GM18498 (cell line): ENCODE data around the gene NCOA3.

ENCODE experiments used
- ATAC-seq: cut with Tn5 transposase; IDR thresholded peaks from one replicate; pipeline ENCODE4 v1.9.1; 2021; ENCODE audit warnings: mild to moderate bottlenecking, moderate library complexity; ENCODE audit not compliant: unreplicated experiment

NCOA3 gene

DNA sequence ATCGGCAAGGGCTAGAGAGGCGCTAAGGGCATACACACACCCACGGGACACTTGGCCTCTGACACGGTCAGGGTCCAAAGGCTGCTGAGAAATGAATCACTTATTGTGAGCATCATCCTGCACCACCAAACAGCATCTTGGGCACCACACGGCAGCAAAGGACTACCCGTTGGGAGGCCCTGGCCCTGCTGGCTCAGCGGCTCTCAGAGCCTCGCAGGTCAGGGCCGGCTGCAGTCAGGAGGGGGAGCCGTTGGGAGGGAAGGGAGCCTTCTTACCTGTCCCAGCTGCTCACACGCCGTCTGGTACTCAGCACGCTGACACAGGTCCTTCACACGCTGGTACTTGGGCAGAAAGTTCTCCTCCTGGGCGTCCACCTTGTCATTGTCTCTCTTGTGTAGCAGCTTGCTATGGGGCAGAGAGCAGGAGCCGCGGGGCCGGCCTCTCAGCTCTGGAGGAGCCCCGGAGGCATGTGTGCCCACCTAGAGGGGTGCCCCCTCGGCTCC, 174.6 kb downstream of the NCOA3 start:
- ATAC-seq, result no peak

DNA sequence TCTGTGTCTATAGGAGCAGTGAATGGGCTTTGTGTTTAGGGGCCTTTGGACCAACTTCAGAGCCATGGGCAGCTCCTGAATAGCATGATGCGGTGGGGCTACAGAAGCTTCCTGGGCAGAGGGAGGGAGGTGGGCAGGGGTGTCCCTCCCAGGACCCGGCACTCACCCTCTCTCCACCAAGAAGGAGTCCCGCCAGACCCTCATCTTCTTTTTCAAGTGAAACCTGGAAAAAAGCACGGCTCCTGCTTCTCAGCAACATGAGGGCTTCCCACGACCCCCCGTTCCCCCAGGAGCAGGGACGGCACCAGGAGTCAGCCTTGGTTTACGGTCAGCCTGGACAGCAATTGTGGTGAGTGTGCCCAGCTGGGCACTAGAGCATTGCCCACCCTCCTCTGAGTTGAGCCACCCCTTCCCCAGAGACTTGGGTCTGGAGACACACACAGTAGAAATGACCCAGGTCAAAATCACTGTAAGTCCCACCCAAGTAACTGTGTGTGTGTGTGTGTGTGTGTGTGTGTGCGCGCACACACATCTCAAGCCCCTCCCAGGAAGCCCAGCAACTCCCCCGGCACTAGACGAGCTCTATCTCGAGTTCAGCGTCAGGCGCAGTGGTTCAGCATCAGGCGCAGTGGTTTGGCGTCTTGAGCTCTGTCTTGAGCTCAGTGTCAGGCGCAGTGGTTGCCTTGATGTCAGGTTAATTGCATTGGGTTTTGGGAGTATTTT, 175.4 kb downstream of the NCOA3 start:
- ATAC-seq, result no peak

DNA sequence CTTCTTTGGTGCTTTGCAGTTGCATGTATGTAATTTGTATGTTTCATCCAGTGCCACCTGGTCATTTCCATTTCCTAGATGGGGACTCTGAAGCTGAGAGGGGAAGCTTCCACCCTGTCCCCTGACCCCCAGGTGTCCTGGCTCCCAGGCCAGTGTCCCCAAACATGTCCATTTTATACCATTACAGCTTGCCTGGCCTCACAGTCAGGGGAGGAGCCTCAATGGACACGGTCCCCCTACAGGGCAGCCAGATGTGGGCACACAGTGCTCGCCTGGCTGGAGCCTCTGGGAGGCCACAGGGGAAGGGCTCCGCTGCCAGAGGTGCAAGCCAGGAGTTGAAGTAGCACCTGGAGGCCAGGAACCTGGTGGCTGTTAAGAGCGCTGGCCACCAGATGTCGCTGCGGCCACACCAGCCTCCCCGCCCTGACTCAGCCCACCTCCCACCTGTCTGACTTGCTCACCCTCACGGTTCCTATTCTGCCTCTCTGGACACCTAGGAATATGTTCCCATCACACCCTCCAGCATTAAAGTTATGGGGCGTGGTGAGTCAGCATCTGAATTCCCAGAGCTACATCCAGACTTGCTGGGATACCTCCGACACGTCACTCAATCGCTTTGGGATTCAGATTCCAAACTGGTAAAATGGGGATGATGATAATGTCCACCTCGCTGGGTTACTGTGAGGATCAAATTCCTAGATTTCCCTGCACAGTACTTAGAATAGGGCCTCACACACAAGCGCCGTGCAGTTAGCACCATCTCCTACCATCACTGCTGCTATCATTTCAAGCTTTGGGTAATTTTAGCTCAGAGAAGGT, 176.2 kb downstream of the NCOA3 start:
- ATAC-seq, result no peak

GRCh38 chr20:47678536-47678935, 176.8 kb downstream of the NCOA3 start:
- ATAC-seq, result no peak

DNA sequence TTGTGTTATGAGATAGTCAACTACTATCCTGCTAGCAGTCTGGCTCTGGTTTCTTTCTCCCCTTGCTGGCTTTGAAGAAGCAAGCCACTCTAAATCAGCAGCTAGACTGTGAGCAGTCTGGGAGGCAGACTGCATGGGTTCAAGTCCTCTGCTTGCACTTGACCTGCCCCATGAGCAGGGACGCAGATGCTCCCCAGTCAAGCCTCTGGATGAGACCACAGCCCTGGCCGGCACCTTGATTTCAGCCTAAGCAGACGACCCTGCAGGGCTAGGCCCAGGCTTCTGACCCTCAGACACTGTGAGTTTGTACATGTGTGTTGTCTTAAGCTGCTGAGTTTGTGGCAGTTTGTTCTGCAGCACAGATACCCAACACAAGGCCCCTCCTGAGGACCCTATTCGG, 177.8 kb downstream of the NCOA3 start:
- no peak for ATAC-seq

DNA sequence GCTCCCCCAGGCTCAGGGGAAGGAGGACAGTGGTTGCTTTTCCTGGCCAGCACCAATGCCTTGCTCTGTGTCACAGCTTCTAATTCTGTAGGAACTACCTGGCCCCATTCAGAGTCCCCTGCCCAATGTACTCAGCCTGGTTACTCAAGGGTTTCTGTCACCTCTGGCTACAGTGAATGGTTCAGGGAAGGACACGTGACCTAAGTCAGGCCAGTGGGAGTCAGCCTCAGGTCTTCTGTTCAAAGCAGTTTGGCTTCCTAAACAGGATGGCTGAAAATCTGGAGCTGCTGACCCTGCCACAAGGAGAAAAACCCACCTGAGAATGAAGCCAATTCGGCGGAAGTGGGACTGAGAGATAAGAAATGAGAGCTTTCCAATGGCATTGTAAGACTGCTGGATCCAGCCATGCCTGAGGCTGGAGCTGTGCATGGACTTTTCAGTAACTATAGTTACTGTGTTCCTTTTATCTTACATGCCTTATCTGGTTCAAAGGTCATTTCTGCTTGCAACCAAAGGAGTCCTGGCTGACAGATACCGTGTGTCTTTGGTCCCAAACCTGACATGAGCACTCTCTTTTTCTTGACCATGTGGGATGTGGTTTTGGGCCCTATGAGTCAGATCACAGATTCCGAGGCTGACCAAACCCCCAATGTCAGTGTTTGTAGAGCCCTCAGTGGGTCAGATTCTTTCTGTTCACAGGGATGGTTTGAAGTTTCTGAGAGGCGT, 179.3 kb downstream of the NCOA3 start:
- no peak for ATAC-seq

DNA sequence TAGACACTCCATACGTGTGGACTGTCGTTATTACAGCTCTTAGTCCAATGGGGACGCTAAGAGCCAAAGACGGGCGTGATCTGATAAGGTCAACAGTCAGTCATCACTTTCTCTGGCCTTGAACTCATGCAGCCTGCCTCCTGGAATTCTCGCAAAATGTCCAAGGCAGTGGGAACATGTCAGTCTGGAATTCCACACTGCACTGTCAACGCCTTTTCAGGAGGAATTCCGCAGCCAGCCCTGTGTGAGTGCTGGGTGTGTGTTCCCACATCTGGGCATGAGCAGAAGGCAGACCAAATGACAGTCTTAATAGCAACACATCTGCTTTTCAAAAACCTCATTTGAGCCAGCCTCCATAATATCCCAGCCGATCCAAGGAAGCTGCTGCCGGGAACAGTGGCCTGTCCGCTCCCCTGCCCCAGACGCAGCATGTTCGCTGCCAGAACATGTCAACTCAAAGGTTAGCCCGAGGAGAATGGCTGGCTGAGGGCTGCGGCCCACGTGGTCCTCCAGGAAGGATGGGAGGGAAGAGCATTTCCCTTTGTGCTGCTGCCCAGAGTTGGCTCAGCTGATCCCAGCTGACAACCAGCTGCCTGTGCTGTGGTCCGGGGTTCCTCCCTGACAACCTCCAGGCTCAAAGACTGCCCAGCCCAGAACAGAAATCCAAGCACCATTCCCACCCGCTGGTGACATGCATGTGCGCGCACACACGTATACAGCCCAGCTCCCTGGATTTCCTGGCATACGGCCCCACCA, 180.5 kb downstream of the NCOA3 start:
- ATAC-seq, result no peak

DNA sequence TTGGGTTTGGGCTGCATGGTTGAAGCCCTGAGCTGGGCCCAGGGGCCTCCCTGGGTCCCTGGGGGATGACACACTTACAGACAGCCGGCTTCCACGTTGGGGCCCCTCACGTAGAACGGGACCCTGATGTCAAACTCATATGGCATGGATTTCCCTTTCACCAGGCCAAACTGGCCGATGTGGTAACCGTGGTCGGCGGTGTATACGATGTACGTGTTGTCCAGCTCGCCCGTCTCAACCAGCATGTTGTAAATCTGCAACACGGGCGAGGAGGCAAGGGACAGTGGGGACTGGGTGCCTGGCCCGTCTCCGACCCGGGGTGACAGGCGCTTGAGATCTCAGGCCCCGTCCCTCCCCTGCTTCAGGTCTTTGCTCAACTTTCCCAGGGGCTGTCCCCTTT, 181.2 kb downstream of the NCOA3 start:
- no peak for ATAC-seq

- no peak for ATAC-seq
Measured at GRCh38 chr20:47684306-47685080, 182.8 kb downstream of the NCOA3 start.

DNA sequence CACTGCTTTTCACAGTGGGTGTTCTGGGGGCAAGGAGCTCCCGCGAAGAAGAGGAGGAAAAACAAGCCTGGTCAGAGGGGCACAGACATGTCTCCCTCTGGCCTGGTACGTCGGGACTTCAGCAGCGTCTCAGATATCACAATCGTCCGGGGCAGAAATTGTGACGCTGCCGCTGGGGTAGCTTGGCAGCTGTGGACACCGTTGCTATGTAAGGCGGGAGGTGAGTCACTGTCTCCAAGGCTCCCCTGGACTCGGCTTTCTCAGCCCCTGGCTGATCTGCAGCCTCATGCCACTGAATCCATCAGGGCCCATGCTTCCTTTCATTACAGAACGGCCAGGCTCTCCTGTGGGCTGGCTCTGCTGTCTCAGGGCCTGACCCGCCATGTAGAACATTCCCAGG, 184.9 kb downstream of the NCOA3 start:
- no peak for ATAC-seq

DNA sequence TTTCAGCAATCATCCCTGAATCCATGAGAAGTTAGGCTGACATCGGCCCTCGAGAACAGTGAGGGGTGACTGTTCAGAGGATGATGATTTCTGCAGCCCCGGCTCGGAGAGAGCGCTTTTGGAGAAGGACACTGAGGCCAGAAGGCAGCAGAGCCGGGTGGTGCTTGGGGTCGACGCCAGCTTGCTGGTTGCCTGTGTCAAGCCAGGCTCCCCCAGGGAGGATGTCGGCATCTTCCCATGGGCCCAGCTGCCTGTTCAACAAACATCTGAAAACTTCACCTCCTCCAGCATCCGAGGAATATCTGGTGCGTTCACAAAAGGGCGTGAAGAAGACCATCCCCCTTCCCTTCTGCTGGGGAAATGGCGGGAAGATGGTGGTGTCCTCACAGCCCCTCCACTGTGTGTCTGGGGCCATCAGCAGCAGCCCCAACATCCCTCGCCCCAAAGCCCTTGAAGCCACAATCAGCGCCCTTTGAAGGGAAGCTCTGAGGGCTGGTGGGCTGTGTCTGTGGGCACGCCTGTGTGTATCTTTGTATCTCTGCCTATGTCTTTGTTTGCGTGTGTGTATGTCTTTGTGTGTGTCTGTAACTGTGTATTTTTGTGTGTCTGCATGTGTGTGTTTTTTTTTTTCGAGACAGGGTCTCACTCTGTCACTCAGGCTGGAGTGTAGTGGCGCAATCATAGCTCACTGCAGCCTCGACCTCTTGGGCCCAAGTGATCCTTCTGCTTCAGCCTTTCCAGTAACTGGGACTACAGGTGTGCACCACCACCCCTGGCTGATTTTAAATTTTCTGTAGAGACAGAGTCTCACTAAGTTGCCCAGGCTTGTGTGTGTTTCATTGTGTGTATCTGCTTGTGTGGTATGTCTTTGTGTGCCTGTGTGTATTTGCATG, 185.7 kb downstream of the NCOA3 start:
- no peak for ATAC-seq

- no peak for ATAC-seq
Measured at GRCh38 chr20:47688385-47689381, 187.0 kb downstream of the NCOA3 start.

- ATAC-seq, result no peak
Measured at GRCh38 chr20:47689731-47690130, 188.0 kb downstream of the NCOA3 start.

GRCh38 chr20:47691625-47692024, 189.9 kb downstream of the NCOA3 start:
- ATAC-seq, result no peak

DNA sequence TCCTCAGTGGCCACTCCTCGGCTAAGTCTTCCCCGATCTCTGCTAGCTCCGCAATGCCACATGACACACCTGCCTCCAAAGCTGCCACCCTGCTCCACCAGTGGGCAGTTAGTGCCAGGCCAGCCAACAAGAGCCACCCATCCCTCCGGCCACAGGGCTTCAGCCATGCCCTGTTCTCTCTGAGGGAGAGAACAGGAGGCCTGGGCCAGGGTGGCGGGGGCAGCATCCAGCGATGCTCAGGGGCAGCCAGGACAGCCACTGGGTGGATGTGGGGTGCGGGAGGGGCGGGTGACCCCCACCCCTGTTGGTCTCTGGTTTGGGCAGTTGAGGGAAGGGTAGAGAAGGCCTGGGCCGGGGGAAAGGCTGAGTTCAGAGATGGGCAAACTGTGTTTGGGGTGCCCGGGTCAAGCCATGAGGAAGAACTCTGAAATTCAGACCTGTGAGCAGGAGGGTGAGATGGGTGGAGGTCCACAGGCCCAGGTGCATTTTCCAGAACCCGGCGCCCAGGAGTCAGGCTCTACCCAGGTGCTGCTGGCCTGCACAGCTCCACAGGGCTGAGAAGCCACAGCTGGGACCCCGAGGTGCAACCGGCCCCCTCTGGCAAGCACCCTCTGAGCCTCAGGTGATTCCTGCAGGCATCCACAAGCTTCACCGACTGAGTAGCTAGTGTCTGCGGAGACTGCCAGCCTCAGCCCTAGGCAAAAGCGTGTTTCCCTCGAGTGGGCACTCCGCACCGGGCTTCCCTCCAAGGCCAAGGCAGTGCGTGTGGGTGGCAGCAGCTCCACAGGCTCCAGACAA, 192.5 kb downstream of the NCOA3 start:
- ATAC-seq, result no peak

DNA sequence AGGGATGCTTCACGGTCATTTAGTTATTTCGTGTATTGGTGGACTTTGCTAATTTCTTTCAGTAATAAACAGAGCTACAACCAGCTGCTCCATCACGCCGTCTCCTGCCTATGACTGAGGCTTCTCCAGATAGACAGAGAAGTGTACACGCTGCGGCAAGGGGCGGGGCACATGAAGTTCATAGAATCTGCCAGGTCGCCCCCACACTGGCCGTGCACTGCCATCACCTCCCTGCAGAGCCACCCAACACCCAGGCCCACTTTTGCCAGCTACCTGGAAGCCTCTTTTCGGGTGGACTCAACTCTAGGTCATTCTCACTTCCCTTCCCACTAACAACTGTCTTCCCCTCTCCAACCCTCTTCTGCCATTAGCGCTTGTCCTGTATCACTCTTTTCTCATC, 195.2 kb downstream of the NCOA3 start:
- ATAC-seq, result no peak

DNA sequence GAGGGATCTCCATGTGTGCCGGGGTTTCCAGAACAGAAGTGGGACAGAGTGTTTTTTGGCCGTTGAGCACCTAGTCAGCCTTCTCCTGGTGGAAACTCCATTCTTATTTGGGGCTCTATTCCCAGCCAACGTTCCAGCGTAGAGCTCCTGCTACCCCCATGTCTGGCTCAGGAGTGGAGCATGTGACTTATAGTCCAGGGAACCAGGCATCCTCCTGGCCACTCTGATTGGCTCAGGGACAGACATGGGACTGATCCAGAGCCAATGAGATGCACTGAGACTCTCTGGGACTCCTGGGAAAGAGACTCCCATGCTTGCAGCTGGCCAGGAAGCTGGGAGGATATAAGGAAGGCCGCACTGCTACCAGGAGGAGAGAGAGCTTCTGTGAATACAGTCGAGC, 196.5 kb downstream of the NCOA3 start:
- no peak for ATAC-seq
